ENCODE data around the gene HCN1.
"Not testable (repeated sequence)": the region's sequence is repeated elsewhere in the genome, so short reads cannot be mapped to it uniquely, and the experiment has no call there.

Gene HCN1

DNA sequence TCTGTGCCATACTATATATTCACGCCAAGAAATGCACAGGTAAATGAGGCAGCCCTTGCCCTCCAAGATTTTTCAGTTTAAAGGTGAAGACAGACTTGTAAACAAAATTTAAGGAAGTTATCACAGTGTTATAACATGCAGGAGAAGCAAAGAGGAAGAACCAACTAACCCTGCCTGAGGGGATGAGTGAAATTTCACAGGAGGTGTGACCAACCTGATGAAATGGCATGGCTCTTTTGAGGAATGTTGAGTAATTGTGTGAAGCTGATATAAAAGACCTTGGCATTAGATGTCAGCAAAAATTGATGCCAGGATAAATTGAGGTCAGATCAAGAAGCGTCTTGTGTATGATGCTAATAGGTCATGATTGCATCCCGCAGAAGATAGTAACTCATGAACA lies 86.5 kb downstream of the HCN1 start:
- DNase-seq, result no peak

DNA sequence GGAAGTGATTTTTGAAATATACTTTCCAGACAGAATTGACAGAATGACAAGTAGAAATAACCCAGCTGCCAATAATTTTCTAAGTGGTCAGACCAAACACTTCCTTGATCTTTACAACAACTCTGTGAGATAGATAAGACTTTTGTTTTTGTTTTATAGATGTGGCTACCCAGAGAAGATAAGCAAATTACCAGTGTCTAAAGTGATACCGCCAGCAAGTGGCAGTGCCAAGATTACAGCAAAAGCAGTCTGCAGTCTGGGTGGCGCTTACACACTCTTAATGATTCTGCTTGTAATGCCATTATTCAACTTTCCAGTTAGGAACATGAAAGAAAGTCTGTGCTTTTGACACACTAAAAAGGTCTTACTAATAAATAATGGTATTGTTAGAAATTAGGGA lies 92.1 kb downstream of the HCN1 start:
- no peak for DNase-seq

DNA sequence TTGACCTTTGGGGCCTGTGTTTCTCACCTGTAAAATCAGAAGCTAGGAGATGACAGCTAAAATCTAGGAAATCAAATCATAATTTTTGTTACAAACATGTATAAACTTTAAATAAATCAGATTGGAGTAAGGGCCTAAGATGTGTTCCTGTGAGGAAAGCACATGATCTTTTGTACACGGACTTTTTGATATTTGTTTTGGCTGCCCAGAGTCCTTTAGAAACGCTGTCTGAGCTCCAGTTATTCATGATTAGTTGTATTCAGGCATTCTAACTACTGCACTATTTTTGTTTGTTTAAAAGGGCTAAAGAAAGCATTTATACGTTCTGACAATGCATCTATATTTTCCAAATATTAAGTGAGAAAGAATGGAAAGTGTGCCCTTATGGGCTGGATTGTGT lies 94.8 kb downstream of the HCN1 start:
- no peak for DNase-seq

DNA sequence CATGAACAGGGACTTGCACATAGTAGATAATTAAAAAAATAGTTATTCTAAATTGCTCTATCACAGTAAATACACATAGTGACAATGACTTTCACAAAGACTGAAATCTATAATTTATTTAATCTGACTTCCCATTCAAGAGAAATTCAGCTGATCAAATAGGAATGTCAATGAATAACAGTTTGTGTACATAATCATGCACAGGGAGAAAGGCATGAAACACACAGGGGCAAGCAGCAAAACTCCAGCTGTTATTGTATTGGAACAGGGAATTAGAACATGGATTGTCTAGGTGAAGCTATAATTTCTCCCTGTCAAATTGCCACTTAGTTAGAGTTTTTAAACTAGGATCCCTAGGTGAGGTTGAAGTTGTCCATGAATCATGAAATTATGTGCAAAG lies 99.9 kb downstream of the HCN1 start:
- no peak for DNase-seq

DNA sequence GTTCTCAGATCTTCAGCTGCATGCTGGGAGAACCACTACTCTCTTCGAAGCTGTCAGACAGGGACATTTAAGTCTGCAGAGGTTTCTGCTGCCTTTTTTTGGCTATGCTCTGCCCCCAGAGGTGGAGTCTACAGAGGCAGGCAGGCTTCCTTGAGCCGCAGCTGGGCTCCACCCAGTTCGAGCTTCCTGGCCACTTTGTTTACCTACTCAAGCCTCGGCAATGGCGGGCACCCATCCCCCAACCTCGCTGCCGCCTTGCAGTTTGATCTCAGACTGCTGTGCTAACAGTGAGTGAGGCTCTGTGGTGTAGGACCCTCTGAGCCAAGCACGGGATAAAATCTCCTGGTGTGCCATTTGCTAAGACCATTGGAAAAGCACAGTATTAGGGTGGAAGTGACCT lies 110.2 kb downstream of the HCN1 start:
- not testable (repeated sequence) for DNase-seq

DNA sequence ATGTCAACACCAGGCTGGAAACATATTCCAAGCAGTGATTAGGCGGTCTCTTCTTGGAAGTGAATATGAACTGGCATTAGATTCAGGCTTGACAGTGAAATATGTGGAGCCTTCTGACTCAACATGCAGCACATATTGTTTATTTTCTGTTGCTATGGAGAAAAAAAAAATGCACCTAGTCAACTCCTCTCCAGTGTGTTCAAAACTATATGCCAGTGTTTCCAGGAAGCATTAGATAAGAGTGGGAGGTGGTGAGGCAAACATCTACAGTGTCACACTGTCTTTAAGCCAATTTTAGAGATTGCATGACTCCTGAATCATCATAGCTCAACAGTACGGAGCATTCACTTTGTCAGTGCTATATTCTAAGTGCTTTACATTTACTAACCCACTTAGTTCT lies 117.9 kb downstream of the HCN1 start:
- no peak for DNase-seq

DNA sequence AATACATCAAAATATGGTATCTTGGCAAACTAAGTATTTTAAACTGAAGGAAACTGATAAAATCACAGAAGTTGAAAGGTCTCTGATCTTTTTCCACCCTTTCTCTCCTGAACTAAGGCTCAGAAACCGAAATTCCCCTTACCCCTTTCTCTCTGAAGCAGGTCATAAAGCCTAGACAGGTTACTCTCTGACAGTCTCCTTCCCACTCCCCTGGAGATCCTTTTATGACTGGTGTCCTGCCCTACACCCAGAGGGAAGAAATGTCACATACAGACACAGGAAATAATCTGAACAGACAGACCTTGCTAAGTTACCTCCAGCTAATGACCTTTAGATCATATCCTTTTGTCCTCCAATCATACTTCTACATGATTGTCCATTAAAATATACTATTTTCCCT lies 127.4 kb downstream of the HCN1 start:
- DNase-seq, result no peak

DNA sequence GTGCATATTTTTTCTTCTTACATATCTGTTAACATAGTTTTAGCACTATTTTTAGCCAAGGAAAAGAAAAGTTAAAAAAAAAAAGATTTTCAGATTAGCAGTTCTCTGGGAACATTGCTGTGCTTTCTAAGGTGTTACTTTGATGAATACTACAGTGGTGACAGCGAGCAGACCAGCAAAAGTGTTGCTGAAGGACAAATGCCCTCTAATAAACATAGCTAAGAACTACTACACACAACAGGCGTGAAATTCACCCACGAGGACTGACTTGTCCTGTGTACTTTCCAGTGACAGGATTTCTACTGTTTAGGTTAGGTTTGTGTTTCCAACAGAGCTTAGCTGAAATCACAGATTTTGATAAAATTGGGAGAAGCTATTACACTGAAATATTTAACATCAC lies 153.8 kb downstream of the HCN1 start:
- DNase-seq, result no peak

DNA sequence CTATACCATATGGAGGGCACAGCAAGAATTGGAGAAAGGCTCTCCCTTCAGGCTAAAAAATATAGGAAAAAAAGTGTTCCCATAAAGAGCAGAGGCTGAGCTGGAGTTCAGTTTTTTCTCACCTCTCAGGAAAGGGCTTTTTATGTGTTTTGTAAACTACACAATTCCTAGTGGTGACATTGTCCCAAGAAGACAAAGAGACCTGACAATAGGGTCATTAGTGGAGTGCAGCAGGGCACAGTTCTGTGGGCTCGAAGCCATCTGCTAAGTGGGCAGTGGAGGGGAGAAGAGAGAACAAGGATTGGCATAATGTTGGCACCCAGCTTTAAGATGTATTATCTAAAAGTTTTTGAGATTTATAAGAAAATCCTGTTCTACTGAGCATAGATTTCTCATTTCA lies 162.5 kb downstream of the HCN1 start:
- no peak for DNase-seq

DNA sequence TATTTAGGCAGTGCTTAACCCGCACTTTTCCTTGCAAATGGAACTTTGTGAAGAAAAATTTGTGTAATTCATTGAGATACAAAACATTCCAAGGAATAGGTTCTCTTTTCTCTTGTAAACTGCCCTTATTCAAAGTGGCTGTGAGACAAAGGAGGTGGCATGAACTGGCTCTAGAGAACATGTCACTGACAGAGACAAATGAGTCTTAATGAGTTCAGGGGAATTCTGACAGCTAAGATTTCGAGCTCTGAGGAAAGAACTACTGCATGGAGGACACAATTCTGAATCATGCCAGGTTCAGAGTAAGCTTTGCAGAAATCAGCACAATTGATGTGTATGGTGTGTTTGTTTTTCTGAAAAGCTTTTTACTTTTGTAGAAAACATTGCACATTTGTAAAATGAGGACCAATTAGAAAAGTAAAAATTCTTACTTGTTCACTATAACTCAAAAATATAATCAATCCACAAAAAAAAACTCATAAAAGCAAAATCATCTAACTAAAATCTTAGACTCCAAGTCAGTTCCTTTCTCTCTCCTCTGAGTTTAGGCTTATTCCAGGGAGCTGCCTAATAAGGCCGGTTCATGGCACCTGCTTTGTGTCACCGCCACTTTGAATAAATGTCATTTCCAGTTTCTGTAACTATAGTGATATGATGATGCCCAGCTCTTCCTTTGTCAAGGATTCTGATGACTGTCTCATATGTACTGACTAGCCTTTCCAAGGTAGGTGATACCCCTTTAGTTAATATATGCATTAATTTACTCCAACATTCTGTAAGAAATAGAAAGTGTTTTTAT lies 163.2 kb downstream of the HCN1 start:
- no peak for DNase-seq

DNA sequence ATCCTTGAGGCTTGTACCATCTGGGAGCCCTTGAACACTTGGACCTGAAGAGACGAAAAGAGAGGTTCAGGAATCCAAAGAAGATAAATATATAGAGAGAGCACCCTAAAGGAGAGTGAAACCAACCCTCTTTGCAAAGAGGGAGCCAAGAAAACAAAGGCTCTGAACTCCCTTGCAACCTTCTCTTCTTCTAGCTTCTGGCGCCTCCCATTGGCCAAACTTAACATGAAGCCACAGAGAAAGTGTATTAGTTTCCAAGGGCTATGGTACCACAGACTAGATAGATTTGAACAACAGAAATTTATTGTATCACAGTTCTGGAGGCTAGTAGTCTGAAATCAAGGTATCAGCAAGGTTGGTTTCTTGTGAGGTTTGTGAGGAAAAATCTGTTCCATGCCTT lies 175.1 kb downstream of the HCN1 start:
- no peak for DNase-seq

DNA sequence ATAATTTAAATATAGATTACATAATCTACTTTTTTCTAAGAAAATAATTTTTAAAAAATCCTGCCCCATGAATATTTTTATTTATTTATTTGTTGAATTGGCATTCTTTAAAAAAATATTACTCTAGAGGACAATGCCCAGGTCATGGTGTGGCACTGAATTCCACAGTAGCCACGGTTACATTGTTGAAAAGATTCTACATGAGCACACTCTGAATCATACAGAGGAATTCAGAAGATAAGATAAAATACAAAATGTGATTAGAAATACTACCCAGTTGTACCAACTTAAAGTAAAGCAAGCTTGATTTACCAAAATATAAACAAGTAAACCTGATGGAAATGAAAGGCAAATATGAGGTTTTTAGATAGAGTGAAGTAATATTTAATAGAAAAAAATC lies 183.7 kb downstream of the HCN1 start:
- DNase-seq, result no peak

DNA sequence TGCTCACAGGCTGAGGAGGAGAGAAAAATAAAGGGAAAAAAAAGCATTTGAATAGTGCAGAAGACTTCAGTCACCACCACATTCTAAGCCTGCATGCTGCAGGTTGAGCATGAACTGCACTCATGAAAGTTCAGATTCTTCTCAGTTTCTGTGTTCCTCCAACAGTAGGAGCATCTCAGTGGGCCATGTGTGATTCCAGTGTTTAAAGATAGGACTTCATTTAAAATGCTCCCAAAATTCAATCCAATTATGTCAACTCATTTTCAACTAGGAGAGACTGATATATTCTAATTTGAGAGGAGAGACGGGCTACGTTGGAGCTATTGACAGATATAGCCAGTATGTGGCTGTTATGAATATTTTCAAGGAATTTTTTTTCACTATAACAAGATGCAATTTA lies 186.8 kb downstream of the HCN1 start:
- no peak for DNase-seq

DNA sequence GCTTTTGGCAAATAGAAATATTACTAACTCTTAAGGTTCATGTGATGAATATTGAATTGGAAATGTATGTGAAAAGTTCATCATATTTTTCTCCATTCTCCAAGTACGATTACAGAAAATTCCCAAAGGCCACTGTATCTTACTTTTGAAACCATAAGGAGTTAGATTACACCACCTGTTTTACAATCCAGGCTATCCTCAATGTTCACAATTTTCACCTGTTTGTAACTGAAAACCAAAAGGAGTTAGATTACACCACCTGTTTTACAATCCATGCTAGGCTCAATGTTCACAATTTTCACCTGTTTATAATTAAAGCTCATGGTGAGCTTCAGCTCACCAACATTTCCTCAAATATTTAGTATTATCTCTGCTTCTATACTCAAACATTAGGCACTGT lies 188.0 kb downstream of the HCN1 start:
- no peak for DNase-seq

DNA sequence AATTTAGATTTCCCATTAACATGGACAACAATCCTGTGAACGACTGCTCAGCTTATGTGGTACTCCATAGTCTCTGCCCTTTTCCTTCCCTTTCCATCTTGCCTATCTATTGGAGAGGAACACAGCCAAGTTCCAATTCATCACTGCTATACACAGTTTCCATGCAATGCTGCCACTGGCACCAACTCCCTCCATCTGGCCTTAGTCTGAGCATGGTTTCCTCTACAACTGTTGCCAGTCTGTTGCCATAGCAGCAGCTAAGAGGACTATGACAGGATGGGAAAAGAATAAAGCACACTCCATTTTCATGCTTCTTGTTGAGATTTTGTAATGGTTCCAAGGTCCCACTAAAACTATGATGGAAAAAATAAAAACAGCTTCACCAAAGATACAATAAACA lies 189.0 kb downstream of the HCN1 start:
- DNase-seq, result no peak

DNA sequence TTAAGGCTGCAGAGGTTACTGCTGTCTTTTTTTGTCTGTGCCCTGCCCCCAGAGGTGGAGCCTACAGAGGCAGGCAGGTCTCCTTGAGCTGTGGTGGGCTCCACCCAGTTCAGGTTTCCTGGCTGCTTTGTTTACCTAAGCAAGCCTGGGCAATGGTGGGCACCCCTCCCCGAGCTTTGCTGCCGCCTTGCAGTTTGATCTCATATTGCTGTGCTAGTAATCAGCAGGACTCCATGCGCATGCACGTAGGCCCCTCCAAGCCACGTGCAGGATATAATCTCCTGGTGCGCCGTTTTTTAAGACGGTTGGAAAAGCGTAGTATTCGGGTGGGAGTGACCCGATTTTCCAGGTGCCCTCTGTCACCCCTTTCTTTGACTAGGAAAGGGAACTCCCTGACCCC lies 197.2 kb downstream of the HCN1 start:
- not testable (repeated sequence) for DNase-seq

DNA sequence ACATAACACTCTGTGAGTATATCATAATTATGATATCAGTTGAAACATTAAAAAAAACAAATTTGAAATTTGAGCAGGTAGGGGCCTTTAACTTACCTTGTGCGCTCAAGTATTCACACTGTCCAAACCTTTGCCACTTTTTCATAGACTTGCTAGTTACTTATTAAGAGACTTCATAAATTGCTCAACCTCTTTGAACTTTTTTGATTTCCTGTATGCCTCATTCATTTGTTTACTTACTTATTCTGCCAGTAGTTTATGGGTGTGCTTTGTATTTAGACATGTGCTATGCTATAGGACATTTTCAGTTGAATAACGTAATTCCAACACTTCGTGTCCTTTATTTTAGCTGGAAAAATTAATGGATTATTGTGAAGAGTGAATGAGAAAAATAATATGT lies 204.8 kb downstream of the HCN1 start:
- DNase-seq, result no peak

DNA sequence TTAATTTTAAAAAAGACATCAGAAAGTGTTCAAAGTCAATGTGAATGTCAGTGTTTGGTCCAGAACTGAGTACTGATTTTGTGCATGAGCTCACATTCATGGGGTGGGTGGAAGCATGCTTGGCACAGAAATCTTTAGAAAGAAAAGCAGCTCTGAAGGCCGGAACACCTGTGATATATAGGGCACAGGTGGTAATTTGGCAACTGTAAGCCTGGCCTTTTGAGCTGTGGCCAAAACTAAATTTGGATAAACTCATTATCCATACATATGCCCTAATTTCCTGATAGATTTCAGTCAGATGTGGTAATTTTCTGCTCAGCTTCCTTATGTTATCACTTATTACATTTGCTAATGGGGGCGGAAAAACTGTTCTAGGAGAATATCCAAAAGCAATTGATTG lies 211.4 kb downstream of the HCN1 start:
- no peak for DNase-seq

DNA sequence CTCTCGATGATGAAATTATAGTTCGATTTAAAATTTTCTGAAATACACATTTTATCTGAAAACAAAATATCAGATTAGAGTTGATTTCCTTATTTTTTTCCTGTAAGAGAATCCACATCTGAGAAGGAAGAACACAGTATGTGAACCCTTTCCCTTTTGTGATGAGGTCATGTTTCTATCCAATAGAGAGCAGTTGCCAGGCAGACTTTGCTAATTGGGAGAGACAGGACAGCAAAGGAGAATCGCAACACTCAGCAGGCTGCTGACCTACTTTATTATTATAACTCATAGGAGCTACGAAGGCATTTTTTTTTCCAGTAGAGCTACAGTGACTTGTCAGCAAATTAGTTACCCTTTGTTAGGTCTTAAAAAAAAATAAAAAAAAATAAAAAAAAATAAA lies 242.1 kb downstream of the HCN1 start:
- DNase-seq, result no peak

DNA sequence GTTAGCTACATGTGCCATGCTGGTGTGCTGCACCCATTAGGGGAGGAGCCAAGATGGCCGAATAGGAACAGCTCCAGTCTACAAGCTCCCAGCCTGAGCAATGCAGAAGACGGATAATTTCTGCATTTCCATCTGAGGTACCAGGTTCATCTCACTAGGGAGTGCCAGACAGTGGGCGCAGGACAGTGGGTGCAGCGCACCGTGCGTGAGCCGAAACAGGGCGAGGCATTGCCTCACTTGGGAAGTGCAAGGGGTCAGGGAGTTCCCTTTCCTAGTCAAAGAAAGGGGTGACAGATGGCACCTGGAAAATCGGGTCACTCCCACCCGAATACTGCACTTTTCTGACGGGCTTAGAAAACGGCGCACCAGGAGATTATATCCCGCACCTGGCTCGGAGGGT lies 251.3 kb downstream of the HCN1 start:
- not testable (repeated sequence) for DNase-seq

DNA sequence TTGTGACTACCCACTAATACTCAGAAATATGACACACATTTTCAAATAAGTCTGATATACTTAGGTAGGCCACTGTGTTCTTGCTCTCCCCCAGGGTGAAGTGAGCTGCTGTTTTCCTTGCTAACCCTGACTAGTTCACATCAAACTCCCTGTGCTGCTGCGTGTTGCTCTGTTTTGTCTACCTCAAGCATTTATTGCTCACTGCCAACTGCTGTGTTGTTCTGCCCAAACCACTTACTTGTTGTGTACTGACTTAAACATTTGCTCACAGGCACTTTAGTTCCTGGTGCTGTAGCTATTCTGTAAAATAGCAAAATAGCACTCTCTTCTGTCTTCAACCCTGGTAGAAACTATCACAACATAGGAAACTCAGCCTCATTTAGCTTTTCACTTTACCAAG lies 255.7 kb downstream of the HCN1 start:
- DNase-seq, result no peak

DNA sequence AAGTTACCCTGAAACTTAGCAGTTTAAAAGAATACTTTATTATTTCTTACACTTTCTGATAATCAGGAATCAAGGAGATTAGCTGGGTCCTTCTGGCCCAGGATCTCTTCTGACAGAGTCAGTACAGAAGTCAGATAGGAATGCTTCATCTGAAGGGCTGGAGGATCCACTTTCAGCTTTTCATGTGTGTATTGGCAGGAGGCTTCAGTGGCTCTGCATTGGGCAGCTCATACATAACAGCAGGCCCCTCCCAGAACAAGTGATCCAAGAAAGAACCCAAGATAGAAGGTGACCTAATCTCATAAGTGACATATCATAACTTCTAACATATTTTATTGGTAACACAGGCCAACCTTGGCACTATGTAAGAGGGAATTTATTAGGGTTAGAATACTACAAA lies 258.4 kb downstream of the HCN1 start:
- no peak for DNase-seq

DNA sequence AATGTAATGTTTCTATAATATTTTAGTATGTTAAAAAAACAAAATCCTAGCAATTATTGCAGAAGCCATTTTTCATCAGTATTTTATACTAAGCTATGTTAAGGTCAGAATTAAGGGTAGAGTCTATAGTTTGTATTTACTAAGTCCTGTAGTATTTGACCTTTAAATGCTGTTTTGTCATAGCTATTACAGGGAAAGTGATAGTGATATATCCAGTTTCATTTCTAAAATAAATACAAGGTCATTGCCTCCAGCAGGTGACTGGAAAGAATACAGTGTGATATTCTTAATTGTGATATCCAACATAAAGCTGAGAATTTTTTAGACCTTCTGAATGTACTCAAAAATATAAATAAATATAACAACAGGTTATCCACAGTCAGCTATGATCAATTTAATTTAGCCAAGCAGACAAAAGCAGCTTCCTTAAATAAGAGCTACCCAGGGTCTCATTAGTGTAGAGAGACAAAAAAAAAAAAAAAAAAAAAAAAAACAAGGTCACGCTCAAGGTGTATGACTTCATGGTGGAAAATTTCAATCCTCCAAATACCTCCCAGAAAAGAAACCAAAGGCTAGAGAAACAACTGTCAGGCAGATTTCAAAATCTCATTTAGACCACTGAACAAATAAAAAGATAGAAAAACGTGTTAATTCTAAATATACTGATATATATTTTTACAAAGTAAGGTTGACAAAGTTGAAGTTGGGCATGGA lies 278.7 kb downstream of the HCN1 start:
- DNase-seq, result no peak

DNA sequence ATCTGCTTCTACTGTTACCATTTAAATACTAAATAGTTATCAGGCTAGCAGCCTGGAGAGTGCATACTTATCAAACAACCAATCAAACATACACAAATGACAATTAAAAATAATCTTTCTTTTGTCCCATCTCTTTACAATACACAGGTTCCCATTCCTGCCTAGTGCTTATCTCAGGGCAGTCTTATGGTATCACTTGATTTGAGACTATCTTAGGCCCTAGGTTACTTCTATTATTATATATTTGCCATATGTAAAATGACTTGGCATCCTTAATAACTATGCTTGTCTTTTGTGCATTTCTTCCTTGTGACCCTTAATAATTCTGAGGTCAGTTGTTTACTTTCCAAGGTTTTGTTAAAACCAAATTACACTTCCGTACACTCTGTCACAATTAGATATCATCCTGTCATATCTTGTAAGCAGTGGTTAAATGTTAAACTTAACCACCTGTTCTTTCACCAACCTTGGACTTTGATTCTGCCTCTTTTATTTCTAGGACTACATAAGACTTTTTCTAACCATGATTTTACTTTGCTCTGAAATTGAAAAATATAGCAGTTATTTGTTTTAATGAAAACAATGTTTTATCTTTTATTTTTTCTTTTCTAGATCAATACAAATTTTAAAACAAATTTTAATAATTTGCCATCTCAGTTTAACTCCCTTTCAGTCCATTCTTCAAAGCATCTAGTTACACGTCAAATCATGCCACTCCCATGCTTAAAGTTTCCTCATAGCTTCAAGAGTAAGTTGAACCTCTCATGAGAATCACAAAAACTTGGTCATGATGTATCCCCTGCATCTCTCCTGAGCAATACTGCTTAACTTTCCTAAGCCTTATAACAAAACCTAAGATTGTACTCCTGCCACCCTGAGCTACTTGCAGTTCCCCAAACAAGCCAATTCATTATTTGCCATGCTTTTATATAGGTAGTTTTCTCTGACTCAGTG lies 281.3 kb downstream of the HCN1 start:
- DNase-seq, result no peak
